ENCODE measurements around the gene GRAMD1B.

DNA sequence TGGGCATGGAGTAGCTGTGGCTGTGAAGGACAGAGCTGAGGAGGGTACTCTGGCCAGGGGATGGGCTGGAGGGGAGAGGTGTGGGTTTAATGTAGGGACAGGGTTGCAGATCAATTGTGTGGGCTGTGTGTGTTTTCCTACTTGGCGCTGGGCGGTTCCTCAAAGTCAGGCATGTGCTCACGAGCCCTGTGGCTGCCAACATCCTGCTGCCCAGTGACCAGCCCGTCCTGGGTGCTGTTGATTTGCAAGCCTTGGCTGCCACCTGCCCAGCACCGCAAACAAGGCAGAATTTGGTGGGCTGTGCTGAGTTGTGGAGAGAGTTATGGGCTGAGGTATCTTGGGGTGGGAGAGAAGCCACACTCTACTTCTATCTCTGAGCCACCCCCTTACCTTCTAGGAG is 155.1 kb downstream of the GRAMD1B start:
- TF ChIP-seq CTCF (IDR thresholded peaks at IDR 0.05) (no peak), POLR2A (IDR thresholded peaks at IDR 0.05) (no peak), POLR2AphosphoS5 (IDR thresholded peaks at IDR 0.05) (no peak)
